Lower leg skin (tissue), 3 donors: ENCODE measurements around the gene RASL12.

ENCODE experiments used
- CTCF ChIP-seq, 3 donors: fragments of 450-650 bp; IDR thresholded peaks; one replicate each; pipeline ENCODE4 v1.5.1; 2016; ENCODE audit warnings: antibody characterized with exemption in 3 of 3, mild to moderate bottlenecking in 3 of 3, moderate library complexity in 2 of 3
- POLR2A ChIP-seq, 2 donors: fragments of 450-650 bp; IDR thresholded peaks; one replicate each; pipeline ENCODE4 v1.6.1; 2016 to 2017; ENCODE audit warnings: antibody characterized with exemption in 2 of 2, mild to moderate bottlenecking in 1 of 2, moderate library complexity in 1 of 2

GRCh38 chr15:65040461-65040860, 27.3 kb downstream of the RASL12 start:
- TF ChIP-seq POLR2A (IDR thresholded peaks at IDR 0.05), result no peak
- no peak for TF ChIP-seq CTCF (IDR thresholded peaks at IDR 0.05)
